Measurements from ENCODE around the gene SCAP. TPM values are rescaled to one million over a fixed set of nuclear protein-coding genes. Genes with fewer than 3 reads are reported as not detected.

The SCAP gene
- total and polyA plus RNA-seq, 2 of the 13 experiments (the other 11 are each of a cell fraction or from before 2014, with no cell fraction given): 40.4 to 53.3 TPM

- 0 out of 2 replicates have a peak, but pooled peaks have one; percentile 43 for TF ChIP-seq PCBP1 (IDR thresholded peaks at IDR 0.05; ENCODE audit: borderline replicate concordance, low read depth, low read length)
- TF ChIP-seq KLF15 (CRISPR knock-in tag; IDR thresholded peaks at IDR 0.05; ENCODE audit: borderline replicate concordance): no peak
- no peak for TF ChIP-seq BATF2 (CRISPR knock-in tag; IDR thresholded peaks at IDR 0.05)
- no peak for TF ChIP-seq ZNF276 (CRISPR knock-in tag; IDR thresholded peaks at IDR 0.05; ENCODE audit: low read depth)
- TF ChIP-seq ZNF432 (CRISPR knock-in tag; IDR thresholded peaks at IDR 0.05; ENCODE audit: borderline replicate concordance): peak; percentile 22; the same call in 1 of the 2 replicates
- no peak for TF ChIP-seq CENPX (CRISPR knock-in tag; IDR thresholded peaks at IDR 0.05)
- TF ChIP-seq SMYD3 (CRISPR knock-in tag; IDR thresholded peaks at IDR 0.05): no peak
- TF ChIP-seq KDM1A (CRISPR knock-in tag; IDR thresholded peaks at IDR 0.05): no peak
- TF ChIP-seq ATF4 (CRISPR knock-in tag; IDR thresholded peaks at IDR 0.05): no peak
- peak; percentile 22; the same call in 1 of the 2 replicates for TF ChIP-seq HOXD1 (CRISPR knock-in tag; IDR thresholded peaks at IDR 0.05)
- peak; percentile 5; the same call in 1 of the 2 replicates for TF ChIP-seq ZNF546 (CRISPR knock-in tag; conservative IDR thresholded peaks at IDR 0.05)
- TF ChIP-seq ZFP37 (CRISPR knock-in tag; IDR thresholded peaks at IDR 0.05; ENCODE audit: borderline replicate concordance): no peak
- no peak for TF ChIP-seq KLF16 (CRISPR knock-in tag; IDR thresholded peaks at IDR 0.05)
- TF ChIP-seq ETV6 (CRISPR knock-in tag; conservative IDR thresholded peaks at IDR 0.05): no peak
- TF ChIP-seq THAP8 (CRISPR knock-in tag; IDR thresholded peaks at IDR 0.05; ENCODE audit: borderline replicate concordance): no peak
- TF ChIP-seq ZSCAN12 (CRISPR knock-in tag; IDR thresholded peaks at IDR 0.05): no peak
Observed at GRCh38 chr3:47380026-47380600, 95.6 kb downstream of the SCAP start (continued).

Data from HepG2 (cell line).